ENCODE data around the gene ERO1A.

- TF ChIP-seq POLR2A (IDR thresholded peaks at IDR 0.05), result no peak
- TF ChIP-seq, protein P1, sequence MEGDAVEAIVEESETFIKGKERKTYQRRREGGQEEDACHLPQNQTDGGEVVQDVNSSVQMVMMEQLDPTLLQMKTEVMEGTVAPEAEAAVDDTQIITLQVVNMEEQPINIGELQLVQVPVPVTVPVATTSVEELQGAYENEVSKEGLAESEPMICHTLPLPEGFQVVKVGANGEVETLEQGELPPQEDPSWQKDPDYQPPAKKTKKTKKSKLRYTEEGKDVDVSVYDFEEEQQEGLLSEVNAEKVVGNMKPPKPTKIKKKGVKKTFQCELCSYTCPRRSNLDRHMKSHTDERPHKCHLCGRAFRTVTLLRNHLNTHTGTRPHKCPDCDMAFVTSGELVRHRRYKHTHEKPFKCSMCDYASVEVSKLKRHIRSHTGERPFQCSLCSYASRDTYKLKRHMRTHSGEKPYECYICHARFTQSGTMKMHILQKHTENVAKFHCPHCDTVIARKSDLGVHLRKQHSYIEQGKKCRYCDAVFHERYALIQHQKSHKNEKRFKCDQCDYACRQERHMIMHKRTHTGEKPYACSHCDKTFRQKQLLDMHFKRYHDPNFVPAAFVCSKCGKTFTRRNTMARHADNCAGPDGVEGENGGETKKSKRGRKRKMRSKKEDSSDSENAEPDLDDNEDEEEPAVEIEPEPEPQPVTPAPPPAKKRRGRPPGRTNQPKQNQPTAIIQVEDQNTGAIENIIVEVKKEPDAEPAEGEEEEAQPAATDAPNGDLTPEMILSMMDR (IDR thresholded peaks at IDR 0.05 in 8 of 11, conservative IDR thresholded peaks at IDR 0.05 in 3 of 11), result no peak
Observed at GRCh38 chr14:52619687-52620086, 75.7 kb downstream of the ERO1A start.
